H54 (cell line): ENCODE data around the gene ATP11A.
"Not testable (repeated sequence)": the region's sequence is repeated elsewhere in the genome, so short reads cannot be mapped to it uniquely, and the experiment has no call there.

ENCODE experiments used
- DNase-seq: peaks from one replicate; pipeline ENCODE4 v3.0.0; 2011; ENCODE audit warnings: low spot score, mixed read lengths; ENCODE audit not compliant: insufficient read length
- FAIRE-seq: peaks from 3 replicates; lab custom pipeline; 2011; peaks lifted over from hg19 to GRCh38; lab: Jason Lieb, UNC
- POLR2A ChIP-seq: IDR thresholded peaks from 2 replicates; pipeline ENCODE4 v1.6.1; 2011; ENCODE audit warnings: low read depth, mild to moderate bottlenecking, low read length

ATP11A gene

GRCh38 chr13:112879283-112879833 lies 189.5 kb downstream of the ATP11A start:
- no peak for TF ChIP-seq POLR2A
- FAIRE-seq: no peak
- DNase-seq: no peak

- DNase-seq (no peak), FAIRE-seq (no peak)
- TF ChIP-seq POLR2A: no peak
These were observed 190.4 kb downstream of the ATP11A start for GRCh38 chr13:112880221-112880641.

- no peak for TF ChIP-seq POLR2A
- DNase-seq: no peak
- no peak for FAIRE-seq
These were observed 191.2 kb downstream of the ATP11A start for GRCh38 chr13:112880976-112881540.

DNA sequence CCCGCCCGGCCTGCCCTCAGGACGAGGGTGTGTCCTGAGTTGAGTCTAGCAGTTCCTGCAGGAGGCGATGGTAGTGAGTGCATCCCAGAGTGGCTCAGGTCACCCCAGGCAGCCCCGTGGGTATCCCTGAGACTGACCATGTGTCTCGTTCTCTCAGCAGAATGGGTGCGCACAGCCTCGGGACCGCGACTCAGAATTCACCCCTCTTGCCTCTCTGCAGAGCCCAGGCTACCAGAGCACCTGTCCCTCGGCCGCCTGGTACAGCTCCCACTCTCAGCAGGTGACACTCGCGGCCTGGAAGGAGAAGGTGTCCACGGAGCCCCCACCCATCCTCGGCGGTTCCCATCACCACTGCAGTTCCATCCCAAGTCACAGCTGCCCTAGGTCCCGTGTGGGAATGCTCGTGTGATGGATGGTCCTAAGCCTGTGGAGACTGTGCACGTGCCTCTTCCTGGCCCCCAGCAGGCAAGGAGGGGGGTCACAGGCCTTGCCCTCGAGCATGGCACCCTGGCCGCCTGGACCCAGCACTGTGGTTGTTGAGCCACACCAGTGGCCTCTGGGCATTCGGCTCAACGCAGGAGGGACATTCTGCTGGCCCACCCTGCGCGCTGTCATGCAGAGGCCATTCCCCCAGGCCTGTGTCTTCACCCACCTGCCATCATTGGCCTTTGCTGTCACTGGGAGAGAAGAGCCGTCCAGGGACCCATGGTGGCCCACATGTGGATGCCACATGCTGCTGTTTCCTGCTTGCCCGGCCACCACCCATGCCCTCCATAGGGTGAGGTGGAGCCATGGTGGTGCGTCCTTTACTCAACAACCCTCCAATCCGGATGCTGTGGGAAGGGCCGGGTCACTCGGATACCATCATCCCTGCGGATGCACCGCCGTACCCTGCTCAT lies 192.1 kb downstream of the ATP11A start:
- FAIRE-seq (no peak), DNase-seq (no peak)
- no peak for TF ChIP-seq POLR2A

- TF ChIP-seq POLR2A: no peak
- FAIRE-seq (no peak), DNase-seq (no peak)
These were observed 192.8 kb downstream of the ATP11A start for GRCh38 chr13:112882555-112883024.

- DNase-seq: no peak
- no peak for TF ChIP-seq POLR2A
- FAIRE-seq: no peak
These were observed 193.6 kb downstream of the ATP11A start for GRCh38 chr13:112883241-112883945.

GRCh38 chr13:112884700-112885099 lies 194.9 kb downstream of the ATP11A start:
- DNase-seq, FAIRE-seq: not testable (repeated sequence)

GRCh38 chr13:112885242-112885781 lies 195.5 kb downstream of the ATP11A start:
- no peak for TF ChIP-seq POLR2A
- DNase-seq (no peak), FAIRE-seq (peak; percentile 6)

DNA sequence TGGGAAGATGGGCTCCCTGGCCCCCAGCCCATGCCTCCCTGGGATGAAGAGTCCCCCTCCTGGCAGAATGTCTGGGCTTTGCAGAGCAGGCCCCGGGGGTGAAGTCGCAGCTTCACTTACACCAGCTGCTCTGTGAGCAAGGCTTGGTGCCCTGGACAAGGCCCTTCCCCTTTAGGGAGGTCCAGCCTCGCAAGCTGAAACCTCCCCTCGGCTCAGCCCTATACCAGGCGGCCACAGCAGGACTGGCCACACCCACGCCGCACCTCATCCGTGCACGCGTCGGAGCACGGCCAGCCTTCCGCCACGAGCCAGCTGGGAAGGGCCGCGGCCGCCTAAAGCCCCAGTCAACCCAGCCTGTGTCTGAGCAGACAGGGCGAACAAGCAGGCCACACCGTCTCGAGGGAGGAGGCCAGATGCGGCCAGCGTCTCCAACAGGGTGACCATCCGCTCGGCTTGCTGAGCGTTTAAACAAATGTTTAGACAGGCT lies 196.0 kb downstream of the ATP11A start:
- DNase-seq (peak; percentile 100), FAIRE-seq (peak; percentile 97)

DNA sequence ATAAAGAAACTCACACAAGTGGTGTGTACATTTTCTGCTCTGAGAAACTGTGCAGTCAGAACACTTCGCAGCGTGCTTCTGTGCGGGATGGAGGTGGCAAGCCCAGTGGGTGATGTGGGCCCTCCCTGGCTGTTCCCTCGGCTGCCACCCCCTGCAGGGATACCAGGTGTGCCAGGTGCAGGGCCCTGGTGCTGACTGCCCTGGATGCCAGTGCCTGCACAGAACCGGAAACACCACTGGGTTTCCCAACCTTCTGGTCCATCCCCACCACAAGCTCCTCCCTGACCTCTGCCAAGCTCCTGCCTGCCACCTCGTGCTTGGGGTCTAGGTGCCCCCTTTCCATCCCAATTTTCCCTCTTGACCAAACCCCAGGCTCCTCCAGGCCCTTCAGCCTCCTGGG lies 197.3 kb downstream of the ATP11A start:
- FAIRE-seq (no peak), DNase-seq (no peak)
- no peak for TF ChIP-seq POLR2A

More for the DNA sequence above, 196.0 kb downstream of the ATP11A start:
- TF ChIP-seq POLR2A: peak; percentile 58

DNA sequence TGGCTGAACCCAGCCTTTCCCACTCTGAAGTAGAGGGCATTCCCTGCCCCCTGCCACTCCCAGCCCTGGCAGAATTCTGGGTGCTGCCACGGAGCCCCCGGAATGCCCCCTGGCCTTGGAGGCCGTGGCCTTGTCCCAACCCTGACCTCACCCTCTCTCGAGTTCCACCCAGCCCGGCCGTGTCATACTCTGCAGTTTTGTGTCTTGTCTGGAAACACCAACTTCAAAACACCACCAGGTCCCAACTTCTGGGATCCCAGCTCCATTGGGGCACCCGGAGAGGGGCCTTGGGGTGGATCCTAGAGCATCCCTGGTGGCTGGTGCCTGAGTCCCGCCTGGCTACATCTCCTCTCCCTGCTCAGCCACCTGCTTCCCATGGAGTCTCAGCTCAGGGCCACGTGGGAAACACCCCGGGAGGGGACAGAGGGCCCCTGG lies 197.7 kb downstream of the ATP11A start:
- DNase-seq: no peak
- no peak for TF ChIP-seq POLR2A
- no peak for FAIRE-seq

DNA sequence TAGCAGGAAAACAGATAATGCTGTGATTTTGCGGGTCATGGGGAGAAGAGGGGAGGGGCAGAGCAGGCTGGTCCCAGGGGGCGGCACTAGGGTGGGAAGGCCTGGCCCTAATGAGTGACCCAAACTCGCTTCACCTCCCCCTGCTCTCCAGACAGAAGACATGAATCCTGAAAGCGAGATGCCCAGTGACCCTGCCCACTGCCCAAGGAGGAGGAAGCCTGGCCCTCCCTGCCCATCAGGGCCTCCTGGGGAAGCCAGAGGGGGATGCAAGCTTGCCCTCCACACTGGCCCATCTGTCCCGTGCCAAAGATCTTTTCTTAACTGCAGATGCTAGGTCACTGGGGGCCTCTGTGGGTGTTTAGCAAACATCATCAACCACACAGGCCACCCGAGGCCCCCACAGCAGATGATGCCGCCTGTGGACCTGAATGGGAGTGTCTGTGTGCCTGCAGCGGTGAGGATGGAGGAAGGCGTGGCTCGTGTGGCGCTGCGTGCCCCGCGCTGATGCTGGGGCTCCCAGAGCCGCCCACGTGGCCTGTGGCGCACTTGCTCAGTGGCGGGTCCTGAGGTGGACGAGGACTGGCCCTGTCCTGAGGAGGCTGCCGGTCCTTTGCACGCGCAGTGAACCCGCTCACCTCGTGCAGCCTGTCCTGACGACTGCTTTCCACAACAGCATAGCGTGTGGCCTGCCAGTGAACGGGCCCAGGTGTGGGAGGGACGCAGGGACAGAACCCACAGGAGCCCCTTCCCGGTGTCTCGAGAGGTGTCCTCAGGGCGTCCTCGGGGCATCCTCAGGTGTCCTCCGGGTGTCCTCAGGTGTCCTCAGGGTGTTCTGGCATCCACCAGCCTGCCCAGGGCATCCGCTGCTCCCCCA lies 198.6 kb downstream of the ATP11A start:
- no peak for FAIRE-seq
- TF ChIP-seq POLR2A: no peak

More for the DNA sequence above, 198.6 kb downstream of the ATP11A start:
- DNase-seq: no peak
